22Rv1 (cell line): ENCODE results near the gene ABCC9.

Experiments
- ZFX ChIP-seq: fragments of 450-650 bp; IDR thresholded peaks from 2 replicates; pipeline ENCODE4 v1.6.1; 2017; ENCODE audit warnings: antibody characterized with exemption, borderline replicate concordance
- TF ChIP-seq, protein P1 (sequence below): fragments of 450-650 bp; IDR thresholded peaks from 2 replicates; pipeline ENCODE4 v1.5.1; 2017; ENCODE audit warnings: mild to moderate bottlenecking

DNA sequence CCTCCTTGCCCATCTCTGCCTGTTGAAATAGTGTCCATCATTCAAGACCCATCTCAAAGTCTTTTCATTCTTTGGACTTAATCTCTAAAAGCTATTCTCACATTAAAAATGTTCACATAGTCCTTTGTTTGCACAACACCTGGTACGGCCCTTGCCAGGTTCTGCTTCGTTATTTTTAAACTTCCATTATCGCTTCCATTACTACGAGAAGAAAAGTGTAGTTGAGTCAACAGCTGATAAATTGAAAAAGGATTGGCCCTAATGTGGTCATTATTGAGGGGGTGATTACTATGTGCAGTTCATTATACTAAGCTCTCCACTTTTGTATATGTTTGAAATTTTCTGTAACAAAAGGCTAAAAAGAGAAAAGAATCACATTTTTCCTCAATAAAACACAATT, 184.5 kb downstream of the ABCC9 start:
- TF ChIP-seq, protein P1, sequence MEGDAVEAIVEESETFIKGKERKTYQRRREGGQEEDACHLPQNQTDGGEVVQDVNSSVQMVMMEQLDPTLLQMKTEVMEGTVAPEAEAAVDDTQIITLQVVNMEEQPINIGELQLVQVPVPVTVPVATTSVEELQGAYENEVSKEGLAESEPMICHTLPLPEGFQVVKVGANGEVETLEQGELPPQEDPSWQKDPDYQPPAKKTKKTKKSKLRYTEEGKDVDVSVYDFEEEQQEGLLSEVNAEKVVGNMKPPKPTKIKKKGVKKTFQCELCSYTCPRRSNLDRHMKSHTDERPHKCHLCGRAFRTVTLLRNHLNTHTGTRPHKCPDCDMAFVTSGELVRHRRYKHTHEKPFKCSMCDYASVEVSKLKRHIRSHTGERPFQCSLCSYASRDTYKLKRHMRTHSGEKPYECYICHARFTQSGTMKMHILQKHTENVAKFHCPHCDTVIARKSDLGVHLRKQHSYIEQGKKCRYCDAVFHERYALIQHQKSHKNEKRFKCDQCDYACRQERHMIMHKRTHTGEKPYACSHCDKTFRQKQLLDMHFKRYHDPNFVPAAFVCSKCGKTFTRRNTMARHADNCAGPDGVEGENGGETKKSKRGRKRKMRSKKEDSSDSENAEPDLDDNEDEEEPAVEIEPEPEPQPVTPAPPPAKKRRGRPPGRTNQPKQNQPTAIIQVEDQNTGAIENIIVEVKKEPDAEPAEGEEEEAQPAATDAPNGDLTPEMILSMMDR: no peak
- no peak for TF ChIP-seq ZFX
